Ovary (tissue), 3 donors: ENCODE measurements around the gene HDDC2.

Experiments
- EP300 ChIP-seq: sonication (generic); formaldehyde crosslinking; IDR thresholded peaks from one replicate; pipeline ENCODE4 v1.6.1; 2017; ENCODE audit warnings: antibody characterized with exemption
- POLR2A ChIP-seq: fragments of 450-650 bp; IDR thresholded peaks from one replicate; pipeline ENCODE4 v1.6.1; 2017; ENCODE audit warnings: antibody characterized with exemption, mild to moderate bottlenecking, moderate library complexity
- TF ChIP-seq, protein P1 (sequence below), 3 donors: fragments of 450-650 bp in 2 of 3; fragments of 200-600 bp in 1 of 3; IDR thresholded peaks; one replicate each; pipeline versions ENCODE4 v1.5.1 to v1.8.0; 2016 to 2022; ENCODE audit warnings: antibody characterized with exemption in 3 of 3, mild to moderate bottlenecking in 1 of 3
- donor health status: DM: no; HTN: no; CAD: no.

DNA sequence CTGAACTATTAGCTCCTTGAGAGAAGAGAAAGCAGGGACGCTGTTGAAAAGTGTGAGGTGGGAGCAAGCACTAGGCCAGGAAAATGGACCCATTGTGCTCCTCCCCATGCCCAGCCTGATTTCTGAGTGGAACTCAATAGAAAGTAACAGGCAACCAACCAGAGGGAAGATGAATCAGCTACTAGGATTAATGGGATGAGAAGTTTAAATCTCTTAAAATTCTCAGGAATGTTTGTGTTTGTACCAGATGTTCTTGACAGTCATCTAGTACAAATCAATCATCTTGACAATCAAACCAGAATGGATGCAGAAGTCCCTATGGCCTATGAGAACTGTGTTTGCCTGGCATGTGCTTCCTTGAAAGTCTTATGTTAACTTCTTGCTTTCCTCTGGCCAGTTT is 48.9 kb downstream of the HDDC2 start:
- TF ChIP-seq, protein P1, sequence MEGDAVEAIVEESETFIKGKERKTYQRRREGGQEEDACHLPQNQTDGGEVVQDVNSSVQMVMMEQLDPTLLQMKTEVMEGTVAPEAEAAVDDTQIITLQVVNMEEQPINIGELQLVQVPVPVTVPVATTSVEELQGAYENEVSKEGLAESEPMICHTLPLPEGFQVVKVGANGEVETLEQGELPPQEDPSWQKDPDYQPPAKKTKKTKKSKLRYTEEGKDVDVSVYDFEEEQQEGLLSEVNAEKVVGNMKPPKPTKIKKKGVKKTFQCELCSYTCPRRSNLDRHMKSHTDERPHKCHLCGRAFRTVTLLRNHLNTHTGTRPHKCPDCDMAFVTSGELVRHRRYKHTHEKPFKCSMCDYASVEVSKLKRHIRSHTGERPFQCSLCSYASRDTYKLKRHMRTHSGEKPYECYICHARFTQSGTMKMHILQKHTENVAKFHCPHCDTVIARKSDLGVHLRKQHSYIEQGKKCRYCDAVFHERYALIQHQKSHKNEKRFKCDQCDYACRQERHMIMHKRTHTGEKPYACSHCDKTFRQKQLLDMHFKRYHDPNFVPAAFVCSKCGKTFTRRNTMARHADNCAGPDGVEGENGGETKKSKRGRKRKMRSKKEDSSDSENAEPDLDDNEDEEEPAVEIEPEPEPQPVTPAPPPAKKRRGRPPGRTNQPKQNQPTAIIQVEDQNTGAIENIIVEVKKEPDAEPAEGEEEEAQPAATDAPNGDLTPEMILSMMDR (IDR thresholded peaks at IDR 0.05) = no peak
- TF ChIP-seq POLR2A (no peak), EP300 (no peak)
